Epithelial cell of prostate (primary cell): Measurements from ENCODE around the gene CFAP97D1.
"Not testable (repeated sequence)": the region's sequence is repeated elsewhere in the genome, so short reads cannot be mapped to it uniquely, and the experiment has no call there.

Experiments
- DNase-seq: peaks from one replicate; pipeline ENCODE4 v3.0.0-alpha.2; 2011; ENCODE audit warnings: low read depth, low spot score
- H3K27ac ChIP-seq: fragments of 450-650 bp; 2 replicates; pipeline ENCODE4 v1.5.1; 2017; ENCODE audit warnings: mild to moderate bottlenecking

CFAP97D1 gene

DNA sequence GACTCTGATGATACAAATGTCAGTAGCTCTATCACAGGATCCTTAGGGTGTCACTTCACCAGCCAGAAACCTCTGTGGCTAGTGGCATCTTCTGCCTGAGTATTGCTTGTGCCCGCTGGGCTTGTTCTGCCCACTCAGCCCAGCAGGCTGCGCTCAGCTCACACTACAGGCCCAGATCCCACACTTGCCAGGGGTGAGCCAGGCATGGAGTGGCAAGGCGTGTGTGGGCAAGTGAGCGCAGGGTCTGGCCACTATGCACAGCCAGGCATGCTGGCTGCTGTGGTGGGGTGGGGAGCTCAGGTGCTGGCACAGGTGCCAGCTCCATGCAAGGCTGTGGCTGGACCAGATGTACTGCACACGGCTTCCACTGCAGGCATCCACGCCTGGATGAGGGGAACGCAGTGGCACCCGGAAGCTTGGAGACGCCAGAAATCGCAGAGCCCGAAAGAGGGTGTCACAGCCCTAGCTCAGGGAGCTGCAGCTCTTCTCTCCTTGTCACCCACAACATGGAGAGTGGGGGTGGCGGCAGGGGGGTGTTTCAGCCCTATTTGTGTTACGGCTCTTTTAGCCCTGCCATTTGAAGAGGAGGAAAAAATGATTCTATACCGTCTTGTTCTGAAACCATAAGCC, 10.2 kb downstream of the CFAP97D1 start:
- no peak overlapping the region for H3K27ac ChIP-seq
- DNase-seq: peak; percentile 39

DNA sequence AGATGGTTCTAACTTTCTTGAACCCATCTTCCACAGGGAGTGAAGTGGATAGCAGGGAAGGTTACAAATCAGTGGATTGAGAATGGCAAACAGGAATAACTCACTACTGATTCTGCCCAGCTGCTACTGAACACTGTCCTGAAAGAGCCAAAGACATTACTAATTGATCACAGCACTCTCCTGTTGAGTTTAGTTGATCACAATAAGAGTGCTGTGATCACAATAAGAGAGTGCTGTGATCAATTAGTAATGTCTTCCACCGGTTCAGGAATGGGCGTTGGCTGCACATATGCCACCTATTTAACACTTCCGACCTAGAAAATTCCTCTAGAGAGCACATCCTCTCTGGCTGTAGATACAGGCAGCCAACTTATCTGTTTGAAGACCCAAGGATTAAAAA, 11.4 kb downstream of the CFAP97D1 start:
- DNase-seq: peak; percentile 34
- H3K27ac ChIP-seq: no peak overlapping the region

DNA sequence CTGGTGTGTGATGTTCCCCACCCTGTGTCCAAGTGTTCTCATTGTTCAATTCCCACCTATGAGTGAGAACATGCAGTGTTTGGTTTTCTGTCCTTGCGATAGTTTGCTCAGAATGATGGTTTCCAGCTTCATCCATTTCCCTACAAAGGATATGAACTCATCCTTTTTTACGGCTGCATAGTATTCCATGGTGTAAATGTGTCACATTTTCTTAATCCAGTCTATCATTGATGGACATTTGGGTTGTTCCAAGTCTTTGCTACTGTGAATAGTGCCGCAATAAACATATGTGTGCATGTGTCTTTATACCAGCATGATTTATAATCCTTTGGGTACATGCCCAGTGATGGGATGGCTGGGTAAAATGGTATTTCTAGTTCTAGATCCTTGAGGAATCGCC, 12.4 kb downstream of the CFAP97D1 start:
- DNase-seq, H3K27ac ChIP-seq: not testable (repeated sequence)

DNA sequence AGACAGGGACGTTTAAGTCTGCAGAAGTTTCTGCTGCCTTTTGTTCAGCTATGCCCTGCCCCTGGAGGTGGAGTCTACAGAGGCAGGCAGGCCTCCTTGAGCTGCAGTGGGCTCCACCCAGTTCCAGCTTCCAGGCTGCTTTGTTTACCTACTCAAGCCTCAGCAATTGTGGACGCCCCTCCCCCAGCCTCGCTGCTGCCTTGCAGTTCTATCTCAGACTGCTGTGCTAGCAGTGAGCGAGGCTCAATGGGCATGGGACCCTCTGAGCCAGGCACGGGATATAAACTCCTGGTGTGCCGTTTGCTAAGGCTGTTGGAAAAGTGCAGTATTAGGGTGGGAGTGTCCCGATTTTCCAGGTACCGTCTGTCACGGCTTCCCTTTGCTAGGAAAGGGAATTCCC, 17.8 kb downstream of the CFAP97D1 start:
- H3K27ac ChIP-seq, DNase-seq: not testable (repeated sequence)

DNA sequence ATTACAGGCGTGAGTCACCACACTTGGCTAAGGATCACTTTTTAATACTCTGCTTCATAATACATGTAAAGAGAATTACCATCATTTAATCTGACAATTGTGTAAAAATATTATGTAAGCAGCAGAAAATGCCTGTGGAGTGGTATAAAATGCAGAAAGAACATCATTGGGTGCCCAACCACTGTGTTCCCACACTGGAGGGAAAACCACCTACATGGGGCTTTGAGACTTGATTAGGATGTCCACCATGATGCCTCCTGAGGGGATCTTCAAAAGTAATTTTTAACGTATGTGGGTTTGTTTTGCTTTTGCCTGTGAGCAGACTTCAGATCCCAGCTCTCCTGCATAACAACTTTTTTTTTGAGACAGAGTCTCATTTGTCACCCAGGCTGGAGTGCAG, 18.8 kb downstream of the CFAP97D1 start:
- DNase-seq: no peak
- no peak overlapping the region for H3K27ac ChIP-seq

DNA sequence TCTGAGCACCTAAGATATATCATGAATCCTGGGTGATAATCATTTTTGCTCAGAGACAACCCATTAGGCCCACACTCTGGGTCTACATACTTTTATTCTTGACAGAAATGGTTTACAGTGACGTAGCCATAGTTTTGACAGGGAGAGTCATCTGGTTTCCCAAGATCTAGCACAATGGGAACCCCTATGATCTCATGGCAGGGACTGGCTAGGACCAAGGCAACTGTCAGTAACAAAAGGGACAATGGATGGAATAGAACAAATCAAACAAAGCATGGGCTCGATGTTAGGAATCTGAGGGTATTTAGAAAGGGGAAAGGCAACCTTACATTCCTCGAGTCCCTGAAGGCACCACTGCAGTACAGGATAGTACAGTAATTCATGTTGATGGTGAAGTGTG, 20.5 kb downstream of the CFAP97D1 start:
- no peak overlapping the region for H3K27ac ChIP-seq
- no peak for DNase-seq

DNA sequence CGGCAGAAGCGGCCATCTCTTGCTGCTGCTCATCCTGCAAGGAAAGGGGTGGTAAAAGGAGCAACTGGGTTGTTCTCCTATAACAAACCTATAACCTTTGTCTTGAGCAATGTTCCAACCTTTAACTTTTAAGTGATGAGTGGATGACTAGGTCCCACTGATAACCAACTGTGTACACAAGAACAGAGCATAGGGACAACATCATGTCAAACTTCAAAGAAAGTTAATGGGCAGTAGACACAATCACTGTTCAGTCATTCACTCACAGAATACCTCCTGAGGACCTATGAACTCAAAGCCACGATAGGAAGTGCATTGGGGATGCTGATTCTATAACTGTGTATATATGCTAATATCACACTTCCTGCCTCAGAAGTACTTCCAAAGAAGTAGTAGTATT, 21.6 kb downstream of the CFAP97D1 start:
- no peak overlapping the region for H3K27ac ChIP-seq
- no peak for DNase-seq

DNA sequence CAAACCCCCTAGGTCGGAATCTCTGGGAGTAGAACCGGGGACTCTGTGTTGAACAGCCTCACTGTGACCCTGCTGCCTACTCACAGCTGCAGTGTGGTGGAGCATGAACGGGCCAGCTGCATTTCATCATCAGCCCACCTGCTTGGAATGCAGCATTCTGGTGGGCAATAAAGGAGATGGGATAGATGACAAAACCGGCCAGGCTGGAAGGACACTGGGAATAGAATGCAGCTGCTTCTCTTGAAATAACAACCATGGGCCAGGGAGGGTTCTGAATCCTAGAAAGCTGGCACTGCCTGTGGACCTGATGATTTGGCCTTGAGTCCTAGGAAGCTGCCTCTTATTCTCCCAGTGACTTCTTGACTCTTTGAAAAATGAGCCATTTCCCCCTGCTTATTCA, 23.5 kb downstream of the CFAP97D1 start:
- no peak for DNase-seq
- no peak overlapping the region for H3K27ac ChIP-seq

DNA sequence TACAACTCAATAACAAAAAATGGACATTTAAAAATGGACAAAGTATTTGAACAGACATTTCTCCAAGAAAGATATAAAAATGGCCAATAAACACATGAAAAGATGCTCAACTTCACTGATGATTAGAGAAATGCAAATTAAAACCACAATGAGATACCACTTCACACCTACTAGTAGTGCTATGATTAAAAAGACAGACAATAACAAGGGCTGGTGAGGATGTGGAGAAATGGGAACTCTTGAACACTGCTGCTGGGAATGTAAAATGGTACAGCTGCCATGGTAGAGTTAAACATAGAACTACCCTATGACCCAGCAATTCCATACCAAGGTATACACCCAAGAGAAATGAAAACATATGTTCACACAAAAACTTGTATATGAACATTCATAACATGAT, 24.9 kb downstream of the CFAP97D1 start:
- no peak for DNase-seq
- no peak overlapping the region for H3K27ac ChIP-seq

DNA sequence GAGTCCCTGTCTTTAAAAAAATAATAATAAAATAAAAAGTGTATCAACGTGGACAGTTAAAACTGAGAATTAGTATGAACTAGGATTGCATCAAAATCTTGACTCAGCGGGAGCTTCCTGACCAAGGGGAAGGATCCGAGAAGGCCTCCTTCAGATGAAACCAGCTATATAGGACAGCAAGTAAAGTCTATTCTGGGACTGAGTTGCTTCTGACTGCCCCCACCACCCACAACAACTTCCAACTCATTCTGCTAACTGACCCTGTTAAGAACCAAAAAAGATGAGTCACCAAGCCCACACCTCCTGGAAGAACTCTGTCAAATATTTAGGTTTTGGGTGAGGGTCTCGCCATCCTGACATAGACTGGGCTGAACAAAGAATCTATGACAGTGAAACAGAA, 27.8 kb downstream of the CFAP97D1 start:
- DNase-seq: no peak
- H3K27ac ChIP-seq: no peak overlapping the region

DNA sequence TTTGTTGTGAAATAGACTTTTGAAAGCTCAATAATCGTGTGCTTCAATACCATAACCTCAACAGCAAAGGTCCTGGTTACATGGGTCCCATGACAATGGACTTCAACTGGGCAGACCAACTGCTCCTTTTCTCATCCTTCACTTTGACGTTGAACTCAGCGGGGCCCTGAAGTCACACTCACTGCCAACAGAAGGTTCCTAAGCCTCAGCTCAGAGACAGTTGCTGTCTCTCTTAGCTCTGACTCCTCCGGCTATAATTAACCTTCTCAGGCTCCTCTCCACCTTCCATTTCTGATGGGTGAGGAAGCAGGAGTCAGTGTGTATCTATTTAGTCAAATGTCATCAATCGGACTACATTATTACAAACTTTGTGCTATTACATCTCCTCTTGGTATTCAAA, 28.9 kb downstream of the CFAP97D1 start:
- no peak overlapping the region for H3K27ac ChIP-seq
- no peak for DNase-seq

DNA sequence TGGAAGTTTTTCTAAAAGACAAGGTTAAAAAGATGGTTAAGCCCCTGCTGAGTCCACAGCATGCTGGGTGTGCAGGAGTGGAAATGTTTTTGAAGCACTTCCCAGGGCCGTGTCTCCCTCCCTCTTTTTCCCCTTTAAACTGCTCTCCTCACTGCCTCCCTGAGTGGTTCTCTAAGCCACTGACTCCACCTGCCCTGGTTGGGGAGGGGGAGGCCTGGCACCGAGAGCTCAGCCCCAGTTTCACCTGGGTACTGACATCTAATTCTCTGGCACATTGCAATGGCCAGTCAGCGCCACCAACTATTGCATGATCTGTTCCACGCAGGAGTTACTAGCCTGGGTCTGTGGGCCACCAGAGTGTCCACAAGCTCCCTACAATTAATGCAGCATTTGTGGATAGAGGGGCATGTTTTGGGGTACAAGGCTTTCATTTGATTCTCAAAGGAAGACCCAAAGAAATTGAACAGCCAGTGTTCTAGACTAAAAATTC, 30.0 kb downstream of the CFAP97D1 start:
- H3K27ac ChIP-seq: no peak overlapping the region
- no peak for DNase-seq

DNA sequence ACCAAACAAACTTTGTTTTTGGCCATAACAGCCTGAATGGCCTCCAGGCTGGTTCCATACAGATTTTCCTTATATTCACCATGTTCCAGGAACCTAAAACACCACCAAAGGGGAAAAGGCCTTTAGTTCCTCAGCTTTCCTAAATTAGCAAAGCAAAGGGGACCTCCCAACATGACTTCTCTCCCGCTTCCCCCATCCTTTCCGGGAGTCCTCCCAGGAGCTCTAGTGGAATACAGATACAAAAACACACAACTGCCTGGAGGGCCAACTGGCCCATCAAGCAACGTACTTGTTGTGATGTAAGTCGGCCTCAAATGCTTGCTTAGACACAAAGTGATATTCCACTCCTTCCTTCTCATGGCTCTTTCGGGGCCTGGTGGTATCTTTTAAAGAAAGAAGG, 30.6 kb downstream of the CFAP97D1 start:
- H3K27ac ChIP-seq: no peak overlapping the region
- no peak for DNase-seq

DNA sequence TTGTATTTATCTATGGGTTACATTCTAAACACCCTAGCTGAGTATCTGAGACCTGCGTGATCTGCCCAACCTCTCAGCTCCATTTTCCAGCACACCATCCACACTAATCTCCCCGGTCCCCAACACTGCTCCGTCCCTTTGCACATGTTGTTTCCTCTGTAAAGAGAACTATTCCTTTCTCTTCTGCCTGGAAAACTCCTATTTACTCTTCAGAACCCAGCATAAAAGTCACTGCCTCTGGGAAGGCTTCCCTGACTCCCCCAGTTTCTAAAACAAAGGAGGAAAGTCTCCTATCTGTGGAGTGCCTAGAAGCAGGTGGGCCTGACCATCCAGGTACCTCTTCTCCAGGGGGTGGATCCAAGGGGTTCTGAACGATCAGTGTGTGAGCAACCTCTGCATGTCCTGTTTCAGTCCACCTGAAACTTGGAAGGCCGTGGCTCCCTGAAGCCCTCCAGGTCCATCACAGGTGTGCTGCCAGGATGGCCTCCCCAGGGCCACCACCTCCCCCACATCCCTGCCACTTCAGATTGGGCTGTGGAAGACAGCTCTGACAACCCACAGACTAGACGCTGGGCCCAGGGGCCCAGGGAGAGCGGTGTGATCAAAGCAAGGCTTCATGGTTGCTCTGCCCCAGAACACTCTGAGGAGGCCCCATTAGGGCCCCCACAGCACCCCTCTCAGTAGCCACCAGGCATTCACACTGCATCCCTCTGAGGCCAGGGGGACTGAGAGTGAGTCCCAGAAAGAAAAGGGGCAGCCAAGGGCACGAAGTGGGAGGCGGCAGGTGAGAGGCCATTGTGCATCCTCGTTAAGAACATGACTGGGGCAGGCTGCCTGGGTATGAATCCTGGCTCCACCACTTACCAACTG, 32.4 kb downstream of the CFAP97D1 start:
- no peak for DNase-seq
- no peak overlapping the region for H3K27ac ChIP-seq

DNA sequence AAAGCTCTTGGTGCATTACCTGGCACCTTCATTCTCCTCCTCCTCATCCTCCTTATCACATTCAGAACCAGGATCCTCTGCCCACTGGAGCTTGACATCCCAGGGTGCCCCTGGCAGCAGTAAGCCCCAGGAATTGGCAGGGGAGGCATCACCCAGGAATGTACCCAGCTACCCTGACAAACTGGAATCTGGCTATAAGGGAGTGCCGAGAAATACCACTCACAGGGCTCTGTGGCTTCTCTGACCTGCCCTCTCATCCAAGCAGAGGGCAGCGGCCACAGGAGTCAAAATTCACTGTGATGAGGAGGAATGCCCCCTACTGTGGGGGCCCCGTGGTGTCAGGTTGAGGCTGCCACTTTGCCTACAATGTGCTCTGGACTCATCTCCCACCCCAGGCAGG, 33.2 kb downstream of the CFAP97D1 start:
- DNase-seq: no peak
- no peak overlapping the region for H3K27ac ChIP-seq

DNA sequence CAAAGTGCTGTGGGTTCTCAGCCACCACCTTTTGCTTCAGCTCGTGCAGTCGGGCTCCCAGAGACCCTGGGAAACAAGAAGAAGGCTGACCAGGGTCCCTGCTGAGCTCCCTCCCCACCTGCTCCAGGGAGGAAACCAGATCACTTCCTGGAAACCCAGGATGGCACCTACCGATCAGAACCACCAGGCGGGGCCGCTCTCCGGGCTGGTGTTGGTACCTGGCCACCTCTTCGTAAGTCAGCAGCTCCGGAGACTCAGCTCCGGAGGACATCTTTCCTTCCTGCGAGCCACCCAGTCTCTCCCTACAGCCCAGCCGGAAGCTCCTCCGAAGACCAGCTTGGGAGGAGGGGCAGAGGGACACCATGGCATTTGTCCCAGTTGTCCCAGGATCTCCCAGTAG, 33.8 kb downstream of the CFAP97D1 start:
- DNase-seq: no peak
- H3K27ac ChIP-seq: no peak overlapping the region

DNA sequence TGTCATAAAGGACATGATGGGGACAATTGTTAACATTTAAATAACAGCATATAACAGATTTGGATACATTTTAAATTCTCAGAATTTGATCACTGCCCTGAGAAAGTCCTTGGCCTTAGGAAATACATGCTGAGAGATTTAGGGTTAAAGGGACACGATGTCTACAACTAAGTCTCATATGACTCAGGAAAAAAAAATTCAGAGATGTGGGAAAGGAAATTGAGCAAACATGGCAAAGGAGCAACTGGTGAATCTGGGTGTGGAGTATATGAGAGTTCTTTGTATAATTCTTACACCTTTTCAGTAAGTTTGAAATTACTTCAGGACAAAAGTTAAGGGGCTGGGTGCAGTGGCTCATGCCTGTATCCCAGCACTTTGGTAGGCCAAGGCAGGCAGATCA, 34.5 kb downstream of the CFAP97D1 start:
- DNase-seq: peak; percentile 12
- H3K27ac ChIP-seq: peak overlapping the region; percentile 15

DNA sequence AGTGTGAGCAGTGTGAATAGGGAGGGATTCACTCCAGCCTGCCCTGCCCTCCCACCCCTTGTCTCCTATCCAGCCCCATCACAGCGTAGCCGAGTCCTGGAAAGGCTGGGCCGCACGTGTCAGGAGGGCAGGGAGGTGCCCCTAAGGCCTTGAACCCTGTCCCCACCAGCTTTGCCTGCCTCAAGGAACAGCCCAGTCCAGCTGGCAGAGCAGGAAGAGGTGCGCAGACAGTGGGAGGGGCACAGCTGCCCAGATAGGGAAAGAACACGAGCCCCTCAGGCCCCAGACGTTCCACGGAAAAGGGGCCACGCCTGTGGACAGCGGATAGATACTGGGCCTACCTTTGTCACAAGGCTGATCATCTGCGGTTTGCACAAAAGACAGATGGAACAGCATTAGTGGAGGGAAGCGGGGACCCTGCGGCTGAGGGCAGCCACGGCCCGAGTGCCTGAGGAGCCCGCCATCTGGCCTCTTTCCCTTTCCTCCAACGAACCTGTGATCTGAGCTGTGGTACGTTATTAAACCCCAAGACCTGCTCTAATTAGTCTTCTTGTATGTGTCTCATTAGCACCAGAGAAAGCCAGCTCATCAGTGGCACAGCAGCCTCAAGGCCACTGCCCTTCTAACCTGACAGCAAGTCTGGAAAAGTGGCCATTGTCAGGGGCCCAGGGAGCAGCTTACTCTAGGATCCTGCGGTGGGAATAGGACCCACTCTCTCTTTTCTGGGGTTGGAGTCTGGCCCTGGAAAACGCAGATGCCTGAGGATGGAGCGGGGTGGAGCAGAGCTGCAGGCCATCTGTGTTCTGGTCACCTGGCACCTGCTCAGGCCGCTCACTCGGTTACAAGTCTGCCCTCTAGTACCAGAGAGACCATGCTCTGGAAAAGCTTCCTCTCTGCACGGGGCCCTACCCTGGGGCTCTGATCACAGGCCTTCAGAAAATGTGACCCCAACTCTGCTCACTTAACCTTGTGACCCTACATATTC, 36.4 kb downstream of the CFAP97D1 start:
- H3K27ac ChIP-seq: no peak overlapping the region

DNA sequence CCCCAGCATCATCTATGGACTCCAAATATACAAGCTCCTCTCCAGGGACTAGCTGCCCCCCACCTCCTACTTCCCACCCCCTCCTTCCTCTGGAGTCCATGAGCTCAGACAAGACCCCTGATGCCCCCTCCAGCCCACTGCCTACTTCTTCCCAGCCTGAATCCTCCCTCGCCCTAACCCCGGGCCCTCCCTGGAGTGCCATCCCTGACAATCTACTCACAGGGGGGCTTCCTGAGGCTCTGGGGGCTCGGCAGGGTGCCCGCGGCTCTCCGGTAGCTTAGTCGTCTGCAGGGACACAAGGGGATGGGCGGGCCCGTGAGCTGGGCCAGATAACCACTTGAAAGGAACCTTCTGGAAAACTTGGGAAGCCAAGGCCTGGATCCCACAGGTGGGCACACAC, 37.6 kb downstream of the CFAP97D1 start:
- no peak for DNase-seq
- H3K27ac ChIP-seq: no peak overlapping the region

More for the DNA sequence above, 36.4 kb downstream of the CFAP97D1 start:
- DNase-seq: no peak

DNA sequence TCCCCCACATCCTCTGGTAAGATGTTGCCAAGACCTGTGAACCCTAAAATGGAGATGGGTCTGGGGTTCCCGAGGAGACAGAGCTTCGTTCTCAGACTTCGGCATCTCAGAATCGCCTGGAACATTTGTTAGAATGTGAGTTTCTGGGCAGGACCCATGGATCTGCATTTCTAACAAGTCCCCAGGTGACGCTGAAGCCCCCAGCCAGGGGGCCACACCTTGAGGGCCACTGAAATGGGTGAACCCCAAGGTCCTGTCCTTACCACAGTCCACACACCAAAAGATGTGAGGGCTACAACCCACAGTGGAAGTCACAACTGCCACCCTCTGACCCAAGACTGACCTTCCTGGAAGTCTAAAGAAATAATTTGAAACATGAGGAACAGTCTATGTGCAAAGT, 38.7 kb downstream of the CFAP97D1 start:
- H3K27ac ChIP-seq: no peak overlapping the region
- DNase-seq: no peak

DNA sequence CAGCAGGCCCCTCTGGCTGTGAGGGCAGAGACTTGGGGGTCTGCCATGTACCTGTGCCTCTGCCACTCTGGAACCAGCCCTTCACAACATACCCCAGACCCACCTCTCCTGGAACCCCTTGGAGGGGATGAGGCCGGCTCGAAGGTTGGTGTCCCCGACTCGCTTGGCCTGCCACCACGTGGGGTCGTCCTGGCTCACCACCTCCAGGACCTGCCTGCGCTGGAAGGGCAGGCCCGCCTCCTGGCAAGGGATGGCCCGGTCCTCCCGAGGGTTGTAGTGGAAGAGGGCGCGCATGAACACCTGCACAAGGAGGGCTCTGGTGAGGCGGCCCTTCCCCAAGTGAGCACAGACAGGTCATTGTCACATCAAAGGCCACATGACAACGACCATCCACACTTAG, 40.5 kb downstream of the CFAP97D1 start:
- DNase-seq: no peak
- no peak overlapping the region for H3K27ac ChIP-seq
